NCI-H1092 (cell line): ENCODE measurements around the gene CD2BP2.
"Not testable (repeated sequence)": the region's sequence is repeated elsewhere in the genome, so short reads cannot be mapped to it uniquely, and the experiment has no call there.

Experiments
- DNase-seq: peaks from one replicate; lab custom pipeline; 2025; lab: John Stamatoyannopoulos, UW

The CD2BP2 gene

DNA sequence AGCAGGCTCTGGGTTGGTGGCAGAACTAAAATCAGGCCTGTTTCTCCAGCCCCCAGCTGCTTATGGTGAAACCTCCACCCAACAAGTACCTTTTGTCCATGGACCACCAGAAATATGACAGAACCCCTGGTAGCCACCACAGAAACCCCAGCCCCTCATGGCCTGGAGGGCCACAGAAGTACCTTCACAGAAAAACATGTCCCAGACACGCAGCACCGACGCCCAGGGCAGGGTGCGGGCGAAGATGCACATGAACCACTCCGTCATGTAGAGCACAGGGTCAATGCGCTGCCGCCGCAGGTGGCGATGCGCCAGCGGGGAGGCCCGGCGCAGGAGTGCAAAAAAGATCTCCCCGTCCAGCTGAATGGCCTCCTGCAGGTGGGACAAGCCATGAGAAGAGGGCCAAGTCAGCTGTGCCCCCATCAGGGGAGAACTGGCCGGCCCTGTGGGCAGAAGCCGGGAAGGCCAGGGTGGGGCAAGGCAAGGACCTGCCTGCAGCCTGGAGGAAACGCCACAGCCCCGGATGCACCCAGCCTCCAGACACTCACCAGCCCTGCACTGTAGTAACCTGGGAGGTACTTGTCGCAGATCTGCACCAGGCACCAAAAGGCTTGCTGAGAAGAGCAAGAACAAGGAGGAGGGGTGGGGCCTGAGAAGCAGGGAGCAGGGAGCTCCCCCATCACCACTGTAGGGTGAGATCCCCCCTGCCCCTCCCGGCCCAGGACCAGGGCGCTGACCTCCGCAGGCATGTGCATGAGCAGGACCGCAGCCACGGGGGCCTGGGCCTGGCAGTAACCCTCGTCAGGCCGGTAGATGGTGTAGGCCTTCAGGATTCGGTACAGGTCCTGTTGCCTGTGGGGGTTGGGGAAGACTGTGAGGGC, 4.1 kb upstream of the CD2BP2 start:
- no peak for DNase-seq

DNA sequence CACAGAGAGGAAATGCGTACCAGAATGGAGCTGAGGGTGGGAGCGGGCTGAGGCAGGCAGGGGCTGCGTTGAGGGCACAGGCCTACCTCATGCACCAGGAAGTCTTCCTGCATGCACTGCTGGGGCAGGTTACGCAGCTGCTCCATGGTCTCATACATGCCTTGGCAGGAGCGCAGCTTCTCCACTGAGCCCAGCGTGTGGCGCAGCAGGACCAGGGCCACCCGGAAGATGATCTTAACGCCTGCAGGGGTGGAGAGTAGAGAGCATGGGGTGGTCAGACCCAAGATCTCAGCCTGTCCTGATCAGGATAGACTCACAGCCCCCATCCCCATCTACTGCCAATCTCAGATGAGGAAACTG, 3.4 kb upstream of the CD2BP2 start:
- DNase-seq = no peak

DNA sequence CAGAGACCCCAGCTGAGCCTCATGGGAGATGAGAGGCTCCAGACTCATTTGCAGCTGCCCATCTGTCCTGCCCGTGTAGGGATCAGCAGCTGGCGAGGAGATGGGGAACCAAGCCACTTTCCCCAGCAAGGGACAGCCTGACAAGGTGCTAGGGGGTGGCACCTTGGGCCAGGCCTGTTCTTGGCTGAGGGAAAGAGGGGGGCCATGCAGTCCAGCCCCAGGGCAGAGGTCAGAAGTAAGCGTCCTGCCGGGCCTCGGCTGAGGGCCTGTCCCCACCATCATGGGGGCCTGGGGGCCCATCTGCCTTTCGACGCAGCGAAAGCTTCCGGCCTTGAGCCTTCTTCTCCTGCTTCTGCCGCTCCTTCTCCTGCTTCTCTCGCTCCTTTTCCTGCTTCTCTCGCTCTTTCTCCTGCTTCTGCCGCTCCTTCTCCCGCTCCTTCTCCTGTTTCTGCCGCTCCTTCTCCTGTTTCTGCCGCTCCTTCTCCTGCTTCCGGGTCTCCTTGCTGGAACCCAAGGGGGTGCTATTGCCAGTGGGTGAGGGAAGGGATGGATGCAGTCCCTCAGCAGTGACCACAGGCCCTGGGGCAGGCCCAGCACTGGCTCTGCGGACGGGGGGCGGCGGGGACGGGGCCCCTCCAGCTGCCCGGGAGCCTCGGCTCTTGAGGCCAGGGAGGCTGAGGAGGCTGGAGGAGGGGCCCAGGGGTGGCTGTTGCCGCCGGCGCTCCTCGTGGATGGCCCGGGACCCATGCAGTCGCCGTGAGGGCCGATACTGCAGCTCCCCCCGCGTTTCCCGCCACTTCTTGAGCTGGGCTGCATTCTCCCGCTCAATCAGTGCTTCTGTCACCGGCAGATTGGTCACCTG, 2.8 kb upstream of the CD2BP2 start:
- DNase-seq = no peak

DNA sequence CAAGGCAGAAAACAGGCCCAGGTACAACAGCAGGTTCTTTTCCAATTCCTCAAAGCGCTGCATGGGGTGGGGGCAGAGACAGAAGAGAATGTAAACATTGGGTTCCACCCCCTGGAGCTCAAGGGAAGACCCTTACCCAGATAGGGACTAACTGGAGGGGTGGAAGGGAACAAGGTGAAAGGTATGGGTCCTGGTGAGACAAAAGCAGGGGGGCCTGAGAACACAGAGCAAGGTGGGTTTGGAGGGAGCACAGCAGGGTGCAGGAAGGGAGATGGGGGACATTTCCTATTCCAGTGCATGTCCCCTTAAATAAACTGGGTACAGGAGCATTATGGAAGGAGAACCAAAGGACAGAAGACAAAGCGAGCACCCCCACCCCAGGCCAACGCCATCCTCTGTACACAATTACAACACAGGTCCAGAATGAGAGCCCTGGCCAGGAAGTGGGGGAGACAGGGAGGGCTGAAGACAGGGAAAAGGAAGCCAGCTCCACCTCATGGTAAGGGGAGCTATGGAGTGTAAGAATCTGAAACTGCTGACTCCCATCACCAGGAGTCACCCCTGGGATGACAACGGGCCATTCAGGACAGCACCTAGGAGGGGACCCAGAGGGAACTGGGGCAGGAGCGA, 2.1 kb upstream of the CD2BP2 start:
- DNase-seq = no peak

DNA sequence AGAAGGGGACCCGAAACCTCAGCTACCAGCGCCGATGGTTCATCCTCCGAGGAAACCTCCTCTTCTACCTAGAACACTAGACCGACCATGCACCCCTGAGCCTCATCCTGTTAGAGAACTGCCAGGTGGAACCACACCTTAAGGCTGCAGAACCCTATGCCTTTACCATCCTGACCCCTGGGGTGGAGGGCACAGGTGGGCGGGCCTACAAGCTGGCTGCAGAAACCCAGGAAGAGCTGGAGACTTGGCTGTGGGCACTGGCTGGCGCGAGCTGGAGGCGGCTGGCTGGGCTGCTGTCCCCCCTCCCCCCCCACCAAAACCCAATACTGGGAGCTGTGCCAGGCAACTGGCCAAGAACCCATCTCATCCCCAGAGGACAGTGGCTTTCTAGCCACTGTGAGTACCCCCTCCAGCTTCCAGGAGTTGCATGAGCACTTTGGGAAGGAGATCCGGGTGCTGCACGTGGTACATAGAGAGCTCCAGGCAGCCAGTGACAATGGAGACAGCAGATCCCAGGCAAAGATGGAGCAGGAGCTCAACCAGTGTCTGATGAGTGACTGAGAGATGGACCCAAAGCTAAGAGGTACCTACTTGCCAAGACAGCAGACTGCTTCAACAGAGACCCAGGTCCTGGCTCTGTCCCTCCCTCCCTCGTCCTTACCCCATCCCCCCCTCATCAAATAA, 1.4 kb upstream of the CD2BP2 start:
- no peak for DNase-seq

DNA sequence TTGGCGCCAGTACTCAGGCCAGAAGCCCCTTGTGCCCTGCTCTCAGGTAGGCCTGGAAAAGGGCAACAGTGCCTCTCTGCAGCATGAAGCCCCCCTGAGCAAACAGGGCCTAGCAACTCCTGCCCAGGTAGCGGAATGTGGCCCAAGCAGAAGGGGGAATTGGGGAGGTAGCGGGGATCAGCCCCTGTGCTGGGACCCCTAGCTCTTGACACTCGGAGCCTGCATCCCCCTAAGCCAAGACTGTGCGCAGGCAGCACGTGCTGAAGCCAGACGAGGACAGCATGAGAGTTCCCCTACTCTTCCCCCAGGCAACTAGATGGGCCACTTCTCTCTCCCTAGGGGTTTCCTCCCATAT, 823 bp upstream of the CD2BP2 start:
- no peak for DNase-seq

DNA sequence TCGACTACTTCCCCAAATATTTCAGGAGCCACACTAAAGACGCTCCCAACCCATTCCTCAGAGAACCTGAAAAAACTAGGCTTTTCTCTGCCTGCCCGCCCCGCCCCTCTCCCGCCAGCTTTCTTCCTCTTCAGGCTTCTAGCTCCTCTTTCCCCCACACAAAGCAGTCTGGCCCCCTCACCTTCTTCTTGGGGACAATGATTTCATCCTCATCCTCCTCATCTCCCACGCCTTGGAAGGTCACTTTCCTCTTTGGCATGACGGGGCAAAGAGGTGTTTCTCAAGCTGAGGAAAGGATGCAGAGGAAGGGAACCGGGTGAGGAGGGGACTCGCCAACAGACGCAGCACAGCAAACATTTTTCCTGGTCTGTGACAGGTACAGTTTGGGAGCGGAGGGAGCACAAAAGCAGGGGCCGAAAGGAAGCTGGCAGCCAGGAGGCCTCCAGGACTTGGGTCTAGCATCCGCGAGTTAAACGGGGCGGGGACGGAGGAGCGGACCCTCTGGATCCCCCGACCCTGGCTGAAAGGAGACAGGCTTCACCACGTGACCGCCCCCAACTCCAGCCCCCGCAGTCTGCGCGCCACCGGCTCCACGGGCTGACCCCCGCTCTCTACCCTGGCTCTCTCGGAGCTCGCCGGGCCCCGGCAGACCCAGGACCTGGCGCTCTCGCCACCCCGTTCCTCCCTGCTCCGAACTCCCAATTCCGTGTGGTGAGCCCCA, 525 bp downstream of the CD2BP2 start:
- no peak for DNase-seq

DNA sequence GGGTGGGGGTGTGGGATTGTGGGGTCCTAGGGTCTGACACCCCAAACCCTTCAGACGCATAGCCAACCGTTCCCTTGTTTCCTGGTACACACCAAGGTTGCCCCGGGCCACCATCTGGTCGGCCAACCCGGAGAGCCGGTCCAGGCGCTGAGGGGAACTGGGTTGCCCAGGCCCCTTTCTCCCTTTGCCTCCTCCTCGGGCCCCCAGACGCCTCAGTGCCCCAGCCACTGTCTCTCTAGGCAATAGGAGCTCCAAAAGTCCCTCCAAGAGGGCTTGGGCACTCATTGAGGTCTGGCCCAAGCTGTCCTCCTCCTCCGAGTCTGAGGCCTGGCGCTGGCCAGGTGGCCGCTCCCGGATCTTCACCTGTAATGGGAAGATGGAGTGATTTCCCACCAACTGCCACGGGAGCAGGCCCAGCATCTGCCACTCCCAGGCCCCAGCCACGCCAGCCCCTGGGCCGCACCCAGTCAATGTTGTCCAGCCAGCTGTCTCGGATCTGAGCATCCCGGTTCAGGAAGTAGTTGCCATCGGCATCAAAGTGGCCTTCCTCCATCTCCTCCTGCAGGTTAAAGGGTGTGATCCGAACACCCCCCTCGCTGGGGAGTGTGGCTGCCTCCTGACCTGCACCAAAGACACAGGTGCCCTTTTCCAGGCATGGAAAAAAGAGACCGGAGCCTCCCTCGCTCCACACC, 1.5 kb downstream of the CD2BP2 start:
- no peak for DNase-seq

DNA sequence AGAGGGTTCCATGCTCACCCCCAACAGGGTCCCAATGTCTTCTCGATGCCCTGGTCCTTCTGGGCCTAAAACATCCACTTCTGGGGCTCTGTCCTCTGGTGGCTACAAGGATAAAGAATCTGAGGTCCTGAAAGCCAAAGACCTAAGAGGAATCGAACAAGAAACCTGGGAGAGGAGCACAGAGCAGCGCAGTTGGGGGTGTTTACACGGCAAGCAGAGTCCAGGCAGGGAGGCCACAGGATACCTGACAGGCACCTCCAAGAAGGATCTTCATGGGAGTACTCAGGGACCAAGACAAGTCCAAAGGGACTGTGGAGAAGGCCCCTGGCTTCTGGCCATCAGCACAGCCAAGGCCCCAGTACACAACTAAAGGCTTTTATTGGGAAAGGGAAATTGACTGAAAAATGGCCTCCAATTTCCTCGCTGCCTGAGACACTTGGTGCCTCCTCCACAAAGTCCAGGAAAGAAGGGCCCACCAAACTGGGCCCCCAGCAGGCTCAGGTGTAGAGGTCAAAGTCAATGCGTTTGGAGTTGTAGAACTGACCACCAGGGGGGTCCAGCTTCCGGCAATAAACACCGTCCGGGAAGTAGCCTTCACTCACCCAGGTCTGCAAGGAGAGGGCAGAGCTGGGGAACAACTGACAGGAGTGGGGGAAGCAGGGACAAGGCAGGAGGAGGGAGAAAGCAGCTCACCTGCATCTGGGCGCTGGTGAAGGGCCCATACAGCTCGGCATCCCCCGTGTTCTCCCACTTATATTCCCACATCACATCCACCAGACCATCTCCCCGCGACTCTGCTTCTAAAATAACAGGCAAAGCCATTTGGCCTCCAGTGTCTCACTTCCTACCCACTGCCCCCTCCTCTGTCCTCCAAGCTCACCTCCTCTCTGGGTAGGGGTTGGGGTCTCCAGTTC, 2.4 kb downstream of the CD2BP2 start:
- no peak for DNase-seq

DNA sequence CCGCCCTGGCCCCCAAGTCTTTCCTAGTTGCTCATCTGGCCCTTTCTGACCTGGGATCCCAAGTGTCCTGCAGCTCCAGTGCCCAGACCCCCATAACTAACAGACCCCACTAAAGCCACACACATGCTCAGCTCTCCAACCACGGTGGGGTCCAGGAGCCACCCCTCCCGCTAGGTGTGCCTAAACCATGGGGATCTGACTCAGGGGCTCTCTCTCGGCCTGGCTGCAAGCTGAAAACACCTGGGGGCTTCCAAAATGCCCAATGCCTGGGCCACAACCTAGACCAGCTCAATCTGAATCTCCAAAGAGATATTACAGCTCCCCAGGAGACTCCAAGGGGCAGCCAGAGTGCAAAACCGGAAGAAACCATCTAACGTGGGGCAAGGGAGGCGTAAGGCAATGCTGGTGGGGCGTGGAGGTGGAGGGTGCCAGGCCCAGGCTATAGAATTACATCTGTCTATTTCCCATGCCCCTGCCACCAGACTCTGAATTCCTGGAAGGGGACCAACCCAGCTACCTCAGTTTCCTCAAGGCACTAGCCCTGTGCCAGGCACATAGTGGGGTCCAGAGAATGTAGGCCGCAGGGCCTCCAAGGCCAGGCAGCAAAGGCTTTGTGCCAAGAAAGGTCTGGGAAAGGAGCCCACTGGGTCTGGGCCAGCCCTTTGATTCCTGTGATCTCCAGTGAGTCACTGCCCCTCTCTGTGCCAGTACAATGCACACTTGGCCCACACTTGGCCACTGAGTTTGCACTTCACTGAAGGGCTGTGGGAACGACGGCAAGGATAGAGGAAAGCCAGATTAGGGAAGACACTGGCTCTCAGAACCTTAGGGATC, 3.3 kb downstream of the CD2BP2 start:
- DNase-seq = no peak

DNA sequence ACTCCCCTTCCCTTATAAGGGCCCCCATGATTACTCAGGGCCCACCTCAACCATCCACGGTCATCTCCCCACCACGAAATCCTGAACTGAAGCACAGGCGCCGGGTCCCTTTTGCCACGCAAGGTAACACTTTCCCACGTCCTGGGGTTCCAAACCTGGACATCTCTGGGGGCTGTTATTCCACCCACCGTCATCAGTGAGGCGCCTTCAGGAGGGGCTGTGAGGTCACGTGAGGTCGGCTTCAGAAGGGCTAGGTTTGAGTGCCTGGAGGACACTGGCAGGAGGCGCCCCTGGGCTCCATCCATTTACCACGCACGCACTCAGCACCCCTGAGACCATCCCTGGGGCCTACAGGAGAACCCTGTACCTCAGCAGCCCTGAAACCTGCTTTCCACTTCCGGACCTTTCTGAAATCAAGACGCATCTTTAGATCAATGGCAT, 4.1 kb downstream of the CD2BP2 start:
- DNase-seq = no peak

DNA sequence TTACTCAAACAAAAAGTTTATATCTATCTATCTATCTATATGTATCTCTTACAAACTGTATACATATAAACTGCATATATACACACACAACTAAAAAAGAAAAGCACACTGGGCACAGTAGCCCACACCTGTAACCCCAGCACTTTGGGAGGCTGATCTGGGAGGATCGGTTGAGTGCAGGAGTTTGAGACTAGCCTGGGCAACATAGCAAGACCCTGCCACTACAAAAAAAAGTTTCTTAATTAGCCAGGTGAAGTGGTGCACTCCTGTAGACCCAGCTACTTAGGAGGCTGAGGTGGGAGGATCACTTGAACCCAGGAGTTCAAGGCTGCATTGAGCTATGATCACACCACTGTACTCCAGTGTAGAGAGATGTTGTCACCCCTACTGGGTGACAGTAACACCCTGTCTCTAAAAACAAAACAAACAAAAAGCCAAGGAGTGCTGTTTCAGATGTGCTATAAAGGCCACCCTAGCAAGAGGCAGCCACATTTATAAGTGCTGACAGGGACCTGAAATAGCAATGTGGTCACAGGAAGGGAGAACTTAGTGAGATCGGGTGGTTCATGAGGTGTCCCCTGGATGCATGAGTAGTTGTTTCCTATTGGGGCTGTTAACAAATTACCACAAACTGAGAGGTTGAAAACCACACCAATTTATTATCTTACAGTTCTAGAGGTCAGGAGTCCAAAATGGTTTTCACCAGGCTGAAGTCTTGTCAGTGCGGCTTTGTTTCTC, 4.8 kb downstream of the CD2BP2 start:
- no peak for DNase-seq

DNA sequence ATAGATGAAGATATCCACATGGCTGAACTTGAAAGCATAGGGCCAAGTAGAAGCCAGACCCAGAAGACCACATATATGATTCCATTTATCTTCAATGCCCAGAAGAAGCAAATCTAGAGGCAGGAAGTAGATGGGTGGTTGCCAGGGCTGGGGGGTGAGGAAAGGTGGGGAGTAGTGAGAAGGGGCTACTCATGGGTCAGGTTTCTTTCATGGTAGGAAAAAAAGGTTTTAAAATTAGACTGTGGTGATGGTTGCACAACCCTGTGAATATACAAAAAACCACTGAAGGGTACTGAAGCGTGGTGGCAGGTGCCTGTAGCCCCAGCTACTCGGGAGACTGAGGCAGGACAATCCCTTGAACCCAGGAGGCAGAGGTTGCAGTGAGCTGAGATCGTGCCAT, 5.4 kb downstream of the CD2BP2 start:
- DNase-seq = no peak

DNA sequence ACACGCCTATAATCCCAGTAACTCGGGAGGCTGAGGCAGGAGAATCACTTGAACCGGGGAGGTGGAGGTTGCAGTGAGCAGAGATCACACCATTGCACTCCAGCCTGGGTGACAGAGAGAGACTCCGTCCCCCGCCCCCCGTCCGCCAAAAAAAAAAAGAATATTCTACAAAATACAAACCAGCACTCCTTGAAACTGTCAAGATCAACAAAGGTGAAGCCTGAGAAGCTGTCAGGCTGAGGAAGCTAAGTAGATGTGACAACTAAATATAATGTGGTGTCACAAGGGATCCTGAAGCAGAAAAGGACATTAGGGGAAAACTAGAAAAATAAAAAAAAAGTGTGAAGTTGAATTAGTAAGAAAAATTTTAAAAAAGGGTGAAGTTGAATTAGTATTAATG, 6.2 kb downstream of the CD2BP2 start:
- DNase-seq = no peak

DNA sequence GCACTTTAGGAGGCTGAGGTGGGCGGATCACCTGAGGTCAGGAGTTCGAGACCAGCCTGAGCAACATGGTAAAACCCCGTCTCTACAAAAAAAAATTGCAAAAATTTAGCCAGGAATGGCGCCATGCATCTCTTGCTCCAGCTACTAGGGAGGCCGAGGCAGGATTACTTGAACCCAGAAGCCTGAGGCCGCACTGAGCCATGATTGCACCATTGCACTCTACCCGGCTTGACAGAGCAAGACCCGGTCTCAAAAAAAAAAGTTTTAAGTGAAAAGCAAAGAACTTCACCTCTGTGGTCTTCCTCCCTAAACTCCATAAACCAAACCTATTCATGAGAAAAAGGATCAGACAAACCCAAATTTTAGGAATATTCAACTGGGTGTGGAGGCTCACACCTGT, 7.0 kb downstream of the CD2BP2 start:
- no peak for DNase-seq

DNA sequence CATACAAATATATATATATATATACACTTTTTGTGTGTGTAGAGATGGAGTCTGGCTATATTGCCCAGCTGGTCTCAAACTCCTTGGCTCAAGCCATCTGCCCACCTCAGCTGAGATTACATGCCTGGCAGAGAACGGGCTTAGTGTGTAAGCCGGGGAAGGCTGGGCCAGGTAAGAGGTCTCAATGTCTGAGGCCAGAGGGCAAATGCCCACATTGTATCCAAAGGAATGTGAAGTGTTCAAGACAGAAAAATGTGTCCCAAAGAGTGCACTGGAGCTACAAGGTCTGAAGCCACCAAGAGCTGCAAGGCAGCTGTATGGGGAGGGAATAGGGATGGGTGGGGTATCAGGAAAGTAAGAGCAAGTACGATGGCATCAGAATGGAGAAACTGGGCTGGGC, 8.8 kb downstream of the CD2BP2 start:
- DNase-seq = no peak

DNA sequence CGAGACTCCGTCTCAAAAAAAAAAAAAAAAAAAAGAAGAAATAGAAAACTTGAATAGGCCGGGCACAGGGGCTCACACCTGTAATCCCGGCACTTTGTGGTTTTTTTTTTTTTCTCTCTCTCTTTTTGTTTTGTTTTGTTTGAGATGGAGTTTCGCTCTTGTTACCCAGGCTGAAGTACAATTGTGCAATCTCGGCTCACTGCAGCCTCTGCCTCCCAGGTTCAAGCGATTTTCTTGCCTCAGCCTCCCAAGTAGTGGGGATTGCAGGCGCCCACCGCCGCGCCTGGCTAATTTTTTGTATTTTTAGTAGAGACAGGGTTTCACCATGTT, 11.7 kb downstream of the CD2BP2 start:
- not testable (repeated sequence) for DNase-seq

DNA sequence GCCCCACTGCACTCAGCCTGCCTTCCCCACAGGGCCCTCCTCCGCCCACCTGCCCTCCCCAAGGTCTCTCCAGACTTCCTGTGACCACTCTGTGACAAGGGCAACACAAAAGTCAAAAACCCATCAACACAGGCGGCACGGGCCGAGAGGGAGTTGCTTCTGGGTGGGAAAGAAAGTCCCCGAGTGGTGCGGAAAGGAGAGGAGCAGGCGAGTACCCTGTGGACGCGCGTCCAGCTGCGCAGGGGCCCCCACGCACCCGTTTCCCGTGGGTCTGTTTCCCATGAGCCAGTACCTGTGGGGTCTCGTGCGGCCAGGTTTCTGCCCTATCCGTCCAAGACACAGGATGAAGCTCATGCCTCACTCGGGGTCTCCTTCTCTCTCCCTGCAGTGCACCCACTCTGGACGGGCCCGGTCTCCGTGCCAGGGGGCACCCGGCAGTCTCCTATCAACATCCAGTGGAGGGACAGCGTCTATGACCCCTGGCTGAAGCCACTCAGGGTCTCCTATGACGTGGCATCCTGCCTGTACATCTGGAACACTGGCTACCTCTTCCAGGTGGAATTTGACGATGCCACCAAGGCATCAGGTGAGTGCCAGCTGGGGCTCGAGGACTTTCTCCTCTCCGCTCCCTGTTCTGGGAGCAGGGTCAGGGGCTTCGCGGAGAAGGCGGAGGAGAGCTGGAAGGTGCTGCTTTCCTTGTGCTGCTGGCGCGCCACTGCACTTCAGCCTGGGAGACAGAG, 12.2 kb downstream of the CD2BP2 start:
- no peak for DNase-seq
